Kidney (tissue), 14 donors: Measurements from ENCODE around the gene CORO2A. TPM values are rescaled to one million over a fixed set of nuclear protein-coding genes. Genes with fewer than 3 reads are reported as not detected.

ENCODE experiments used
- DNase-seq, 5 donors: peaks; one replicate each; pipeline ENCODE4 v3.0.0-alpha.2; 2013 to 2020
- FAIRE-seq: peaks from 2 replicates; lab custom pipeline; 2012; peaks lifted over from hg19 to GRCh38; lab: Jason Lieb, UNC
- H3K27ac ChIP-seq, 2 donors: one replicate each; pipeline ENCODE4 v1.7.0; 2013; ENCODE audit warnings: low read depth in 2 of 2, low read length in 2 of 2, inconsistent platforms in 1 of 2
- H3K27me3 ChIP-seq: one replicate; pipeline ENCODE4 v1.7.1; 2013; ENCODE audit warnings: low read length, inconsistent platforms; ENCODE audit not compliant: control insufficient read depth, insufficient read depth
- H3K36me3 ChIP-seq, 3 donors: one replicate each; pipeline versions ENCODE4 v1.7.0 to v1.7.1; 2013; ENCODE audit warnings: low read length in 3 of 3, control low read depth in 1 of 3, inconsistent platforms in 1 of 3; ENCODE audit not compliant: insufficient read depth in 3 of 3, control insufficient read depth in 2 of 3
- H3K4me1 ChIP-seq, 3 donors: one replicate each; pipeline versions ENCODE4 v1.7.0 to v1.7.1; 2013; ENCODE audit warnings: low read length in 3 of 3, inconsistent platforms in 1 of 3, low read depth in 1 of 3; ENCODE audit not compliant: control insufficient read depth in 2 of 3, insufficient read depth in 2 of 3
- H3K4me3 ChIP-seq, 3 donors: one replicate each; pipeline versions ENCODE4 v1.7.0 to v1.8.1; 2013; ENCODE audit warnings: low read length in 3 of 3, control low read depth in 1 of 3, inconsistent platforms in 1 of 3
- H3K9ac ChIP-seq, 3 donors: one replicate each; pipeline versions ENCODE4 v1.7.0 to v1.7.1; 2013; ENCODE audit warnings: low read length in 3 of 3, control low read depth in 1 of 3, inconsistent platforms in 1 of 3
- H3K9me3 ChIP-seq, 3 donors: one replicate each; pipeline versions ENCODE4 v1.7.0 to v1.7.1; 2013; ENCODE audit warnings: low read length in 3 of 3, control low read depth in 1 of 3, inconsistent platforms in 1 of 3; ENCODE audit not compliant: control insufficient read depth in 2 of 3, insufficient read depth in 1 of 3
- intact Hi-C: fragments of 100-400 bp; cut with DNase I; formaldehyde crosslinking; loops from one replicate; pipeline ENCODE4 v1.11.1; 2022
- polyA plus RNA-seq: library from polyadenylated mRNA; stranded (reverse); fragments of 350-450 nt; fragmentation: Illumina TruSeq; extraction: RNeasy Lipid Tissue Mini Kit (QIAGEN cat#74804); gene quantifications from one replicate; pipeline ENCODE4 v1.2.3, GENCODE V29; 2014; ENCODE audit warnings: low read depth, low replicate concordance; ENCODE audit not compliant: insufficient read depth
- total RNA-seq: library from RNA; stranded (reverse); fragmentation: NEBNext Ultra II Directional; extraction: Animal tissue kit (Norgen Biotek cat#: 25700); gene quantifications from one replicate; pipeline ENCODE4 v1.2.1, GENCODE V29; 2021
- TF ChIP-seq, protein P1 (sequence below): IDR thresholded peaks from 3 replicates; pipeline ENCODE4 v1.5.1; 2012; ENCODE audit warnings: mild to moderate bottlenecking, moderate library complexity, borderline replicate concordance; ENCODE audit not compliant: insufficient read depth; ENCODE audit errors: extremely low read depth
- donor health status: control.
- donor health status: control.
- donor health status: control.
- donor health status: control.
- donor health status: control.
- donor health status: DM: yes; HTN: yes; CAD: no.
- donor health status: Normal renal cell carcinoma (clear cell type).

CORO2A gene
- total and polyA plus RNA-seq, 2 donors from 2014 or later, result 0.90 to 5.3 TPM

GRCh38 chr9:98154678-98155077, 37.8 kb downstream of the CORO2A start:
- TF ChIP-seq, protein P1, sequence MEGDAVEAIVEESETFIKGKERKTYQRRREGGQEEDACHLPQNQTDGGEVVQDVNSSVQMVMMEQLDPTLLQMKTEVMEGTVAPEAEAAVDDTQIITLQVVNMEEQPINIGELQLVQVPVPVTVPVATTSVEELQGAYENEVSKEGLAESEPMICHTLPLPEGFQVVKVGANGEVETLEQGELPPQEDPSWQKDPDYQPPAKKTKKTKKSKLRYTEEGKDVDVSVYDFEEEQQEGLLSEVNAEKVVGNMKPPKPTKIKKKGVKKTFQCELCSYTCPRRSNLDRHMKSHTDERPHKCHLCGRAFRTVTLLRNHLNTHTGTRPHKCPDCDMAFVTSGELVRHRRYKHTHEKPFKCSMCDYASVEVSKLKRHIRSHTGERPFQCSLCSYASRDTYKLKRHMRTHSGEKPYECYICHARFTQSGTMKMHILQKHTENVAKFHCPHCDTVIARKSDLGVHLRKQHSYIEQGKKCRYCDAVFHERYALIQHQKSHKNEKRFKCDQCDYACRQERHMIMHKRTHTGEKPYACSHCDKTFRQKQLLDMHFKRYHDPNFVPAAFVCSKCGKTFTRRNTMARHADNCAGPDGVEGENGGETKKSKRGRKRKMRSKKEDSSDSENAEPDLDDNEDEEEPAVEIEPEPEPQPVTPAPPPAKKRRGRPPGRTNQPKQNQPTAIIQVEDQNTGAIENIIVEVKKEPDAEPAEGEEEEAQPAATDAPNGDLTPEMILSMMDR, result no peak
- FAIRE-seq (no peak), DNase-seq (no peak)
- Histone ChIP-seq H3K4me3 (no peak overlapping the region), H3K36me3 (no peaks in the 10 kb centered on the region), H3K27me3 (no peaks in the 10 kb centered on the region), H3K27ac (no peak overlapping the region), H3K9ac (no peak overlapping the region), H3K9me3 (no peaks in the 10 kb centered on the region), H3K4me1 (no peaks in the 10 kb centered on the region)
- intact Hi-C loops, result no loop called here

DNA sequence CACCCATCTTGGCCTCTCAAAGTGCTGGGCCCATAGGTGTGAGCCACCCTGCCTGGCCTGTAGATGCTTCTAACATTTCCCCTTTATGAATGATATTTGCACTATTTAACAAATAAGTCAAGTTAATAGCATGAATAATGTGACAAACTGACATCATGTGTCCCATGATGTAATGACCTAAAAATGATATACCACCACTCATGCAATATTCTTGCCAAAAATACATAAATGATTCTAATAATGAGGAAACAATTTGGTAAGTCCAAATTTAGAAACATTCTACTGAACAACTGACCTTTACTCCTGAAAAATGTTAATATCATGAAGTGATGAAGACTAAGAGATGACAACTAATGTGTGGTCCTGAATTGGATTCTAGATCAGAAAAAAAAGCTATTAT, 39.9 kb downstream of the CORO2A start:
- no peak overlapping the region for H3K9ac ChIP-seq
- FAIRE-seq, result no peak
- H3K4me1 ChIP-seq, result no peaks in the 10 kb centered on the region
- TF ChIP-seq, protein P1, result no peak
- no peaks in the 10 kb centered on the region for H3K36me3 ChIP-seq
- H3K27me3 ChIP-seq, result no peaks in the 10 kb centered on the region
- H3K27ac ChIP-seq, result no peak overlapping the region
- no peaks in the 10 kb centered on the region for H3K9me3 ChIP-seq
- H3K4me3 ChIP-seq, result no peak overlapping the region
- DNase-seq, result no peak
- intact Hi-C loops, result no loop called here

GRCh38 chr9:98150721-98151120, 41.7 kb downstream of the CORO2A start:
- intact Hi-C loops, result no loop called here
- H3K9ac ChIP-seq, result no peak overlapping the region
- no peaks in the 10 kb centered on the region for H3K27me3 ChIP-seq
- FAIRE-seq (no peak), DNase-seq (no peak)
- H3K36me3 ChIP-seq, result no peaks in the 10 kb centered on the region
- peaks cover 0 to 2% (median 0%) of the 10 kb centered on the region in 3 donors for H3K4me1 ChIP-seq
- H3K9me3 ChIP-seq, result no peaks in the 10 kb centered on the region
- no peak overlapping the region for H3K27ac ChIP-seq
- H3K4me3 ChIP-seq, result no peak overlapping the region
- TF ChIP-seq, protein P1, result no peak

- no peaks in the 10 kb centered on the region for H3K9me3 ChIP-seq
- H3K36me3 ChIP-seq, result no peaks in the 10 kb centered on the region
- intact Hi-C loops, result no loop called here
- H3K4me3 ChIP-seq, result no peak overlapping the region
- no peak for FAIRE-seq
- peaks cover 0 to 2% (median 0%) of the 10 kb centered on the region in 3 donors for H3K4me1 ChIP-seq
- no peak overlapping the region for H3K9ac ChIP-seq
- H3K27me3 ChIP-seq, result no peaks in the 10 kb centered on the region
- no peak for DNase-seq
- TF ChIP-seq, protein P1, result no peak
- no peak overlapping the region for H3K27ac ChIP-seq
Measured at GRCh38 chr9:98150164-98150563, 42.3 kb downstream of the CORO2A start.
